Ishikawa (cell line): ENCODE data around the gene PM20D2.

Experiments
- CEBPB ChIP-seq: IDR thresholded peaks from 2 replicates; pipeline ENCODE4 v1.6.1; 2012
- CREB1 ChIP-seq: IDR thresholded peaks from 2 replicates; pipeline ENCODE4 v1.6.1; 2012; ENCODE audit warnings: low read depth
- EGR1 ChIP-seq: IDR thresholded peaks from 2 replicates; pipeline ENCODE4 v1.6.1; 2012
- EP300 ChIP-seq: IDR thresholded peaks from 2 replicates; pipeline ENCODE4 v1.6.1; 2012; ENCODE audit warnings: borderline replicate concordance
- FOXM1 ChIP-seq: IDR thresholded peaks from 2 replicates; pipeline ENCODE4 v1.6.1; 2012; ENCODE audit warnings: low read depth, borderline replicate concordance
- MAX ChIP-seq: IDR thresholded peaks from 2 replicates; pipeline ENCODE4 v1.6.1; 2012
- NFIC ChIP-seq: IDR thresholded peaks from 2 replicates; pipeline ENCODE4 v1.6.1; 2012
- RAD21 ChIP-seq: IDR thresholded peaks from 2 replicates; pipeline ENCODE4 v1.6.1; 2012; ENCODE audit warnings: low read depth
- REST ChIP-seq: IDR thresholded peaks from 2 replicates; pipeline ENCODE4 v1.6.1; 2012; ENCODE audit warnings: low read depth, mild to moderate bottlenecking
- TAF1 ChIP-seq: IDR thresholded peaks from 2 replicates; pipeline ENCODE4 v1.6.1; 2012; ENCODE audit warnings: low read depth, mild to moderate bottlenecking
- TCF12 ChIP-seq: IDR thresholded peaks from 2 replicates; pipeline ENCODE4 v1.6.1; 2012; ENCODE audit warnings: low read depth
- TEAD4 ChIP-seq: IDR thresholded peaks from 2 replicates; pipeline ENCODE4 v1.6.1; 2012
- USF1 ChIP-seq: IDR thresholded peaks from 2 replicates; pipeline ENCODE4 v1.6.1; 2012
- YY1 ChIP-seq: IDR thresholded peaks from 2 replicates; pipeline ENCODE4 v1.6.1; 2012; ENCODE audit warnings: low read depth
- ZBTB7A ChIP-seq: IDR thresholded peaks from 2 replicates; pipeline ENCODE4 v1.6.1; 2012; ENCODE audit warnings: low read depth

The PM20D2 gene

GRCh38 chr6:89197141-89197540, 51.3 kb downstream of the PM20D2 start:
- TF ChIP-seq CREB1 (no peak), TAF1 (no peak), EP300 (no peak), CEBPB (no peak), RAD21 (no peak), ZBTB7A (no peak), TEAD4 (no peak), USF1 (no peak), FOXM1 (no peak), NFIC (no peak), MAX (no peak), YY1 (no peak), EGR1 (no peak), REST (no peak), TCF12 (no peak)

GRCh38 chr6:89198235-89198634, 52.4 kb downstream of the PM20D2 start:
- TF ChIP-seq ZBTB7A = no peak
- TF ChIP-seq EP300 = no peak
- no peak for TF ChIP-seq MAX
- TF ChIP-seq NFIC = no peak
- TF ChIP-seq CREB1 = no peak
- TF ChIP-seq FOXM1 = no peak
- no peak for TF ChIP-seq EGR1
- TF ChIP-seq YY1 = no peak
- TF ChIP-seq USF1 = no peak
- TF ChIP-seq TCF12 = no peak
- no peak for TF ChIP-seq TEAD4
- no peak for TF ChIP-seq CEBPB

GRCh38 chr6:89199579-89199978, 53.7 kb downstream of the PM20D2 start:
- TF ChIP-seq EP300 (no peak), MAX (no peak), CREB1 (no peak), RAD21 (no peak), TAF1 (no peak), FOXM1 (no peak), TCF12 (no peak), TEAD4 (no peak), ZBTB7A (no peak), USF1 (no peak), CEBPB (no peak), YY1 (no peak), EGR1 (no peak), REST (no peak), NFIC (no peak)

- no peak for TF ChIP-seq EGR1
- no peak for TF ChIP-seq TEAD4
- TF ChIP-seq TAF1 = no peak
- TF ChIP-seq RAD21 = no peak
- TF ChIP-seq CREB1 = no peak
- TF ChIP-seq MAX = no peak
- TF ChIP-seq YY1 = no peak
- TF ChIP-seq FOXM1 = no peak
- no peak for TF ChIP-seq ZBTB7A
These were observed 54.9 kb downstream of the PM20D2 start for GRCh38 chr6:89200706-89201215.

- TF ChIP-seq CEBPB (no peak), EP300 (no peak), MAX (no peak), REST (no peak), YY1 (no peak), CREB1 (no peak), ZBTB7A (no peak), EGR1 (no peak), NFIC (no peak), FOXM1 (no peak)
These were observed 58.2 kb downstream of the PM20D2 start for GRCh38 chr6:89204096-89204495.
